KMS-11 (cell line): ENCODE measurements around the gene DLG1.

Experiments
- H2AFZ ChIP-seq: fragments of 200-600 bp; sonication (generic); 2 replicates; pipeline ENCODE4 v1.6.1; 2016; ENCODE audit warnings: antibody characterized with exemption, mixed run types, low read depth
- H3K27ac ChIP-seq: fragments of 200-600 bp; sonication (generic); 2 replicates; pipeline ENCODE4 v1.6.1; 2016; ENCODE audit warnings: mild to moderate bottlenecking, mixed run types
- H3K27me3 ChIP-seq: fragments of 200-600 bp; sonication (generic); 2 replicates; pipeline ENCODE4 v1.6.1; 2017; ENCODE audit warnings: mild to moderate bottlenecking, low read depth, mixed run types, moderate library complexity; ENCODE audit not compliant: insufficient read depth
- H3K36me3 ChIP-seq: fragments of 200-600 bp; sonication (generic); 2 replicates; pipeline ENCODE4 v1.6.1; 2017; ENCODE audit warnings: mild to moderate bottlenecking, mixed run types; ENCODE audit not compliant: insufficient read depth
- H3K4me1 ChIP-seq: fragments of 200-600 bp; sonication (generic); 2 replicates; pipeline ENCODE4 v1.6.1; 2016; ENCODE audit warnings: mild to moderate bottlenecking, low read depth, mixed run types; ENCODE audit not compliant: poor library complexity, severe bottlenecking
- H3K4me2 ChIP-seq: fragments of 200-600 bp; sonication (generic); 2 replicates; pipeline ENCODE4 v1.7.0; 2016; ENCODE audit warnings: mild to moderate bottlenecking, mixed run types
- H3K4me3 ChIP-seq: fragments of 200-600 bp; sonication (generic); IDR thresholded peaks from 2 replicates; pipeline ENCODE4 v1.6.1; 2017; ENCODE audit warnings: low read depth, low read length, mixed read lengths; ENCODE audit not compliant: insufficient read depth
- H3K79me2 ChIP-seq: fragments of 200-600 bp; sonication (generic); 2 replicates; pipeline ENCODE4 v1.6.1; 2016; ENCODE audit warnings: low read depth, mixed run types; ENCODE audit not compliant: insufficient read depth
- H3K9ac ChIP-seq: fragments of 200-600 bp; sonication (generic); 2 replicates; pipeline ENCODE4 v1.6.1; 2016; ENCODE audit warnings: mild to moderate bottlenecking, mixed run types
- H4K20me1 ChIP-seq: fragments of 200-600 bp; sonication (generic); 2 replicates; pipeline ENCODE4 v1.6.1; 2016; ENCODE audit warnings: mild to moderate bottlenecking, mixed run types; ENCODE audit not compliant: insufficient read depth
- CTCF ChIP-seq: fragments of 200-600 bp; sonication (generic); conservative IDR thresholded peaks from 2 replicates; pipeline ENCODE4 v1.6.1; 2017; ENCODE audit warnings: low read depth, mild to moderate bottlenecking, antibody characterized with exemption, low read length, moderate library complexity, mixed read lengths

Gene DLG1

DNA sequence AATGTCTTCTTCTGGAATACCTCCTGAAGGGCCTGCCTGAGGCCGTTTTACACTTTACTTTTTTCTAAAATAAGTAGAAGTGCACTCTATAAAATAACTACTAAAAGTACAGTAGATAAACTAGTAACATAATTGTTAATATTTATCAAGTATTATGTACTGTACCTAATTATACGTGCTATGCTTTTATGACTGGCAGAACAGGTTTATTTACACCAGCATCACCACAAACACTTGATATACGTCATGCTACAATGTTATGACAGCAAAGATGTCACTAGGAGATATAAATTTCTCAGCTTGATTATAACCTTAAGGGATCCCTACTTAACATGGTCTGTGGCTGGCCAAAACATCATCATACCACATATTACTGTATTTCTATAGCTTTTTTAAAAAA, 29.4 kb downstream of the DLG1 start:
- H3K4me2 ChIP-seq: no peak overlapping the region
- TF ChIP-seq CTCF: no peak

DNA sequence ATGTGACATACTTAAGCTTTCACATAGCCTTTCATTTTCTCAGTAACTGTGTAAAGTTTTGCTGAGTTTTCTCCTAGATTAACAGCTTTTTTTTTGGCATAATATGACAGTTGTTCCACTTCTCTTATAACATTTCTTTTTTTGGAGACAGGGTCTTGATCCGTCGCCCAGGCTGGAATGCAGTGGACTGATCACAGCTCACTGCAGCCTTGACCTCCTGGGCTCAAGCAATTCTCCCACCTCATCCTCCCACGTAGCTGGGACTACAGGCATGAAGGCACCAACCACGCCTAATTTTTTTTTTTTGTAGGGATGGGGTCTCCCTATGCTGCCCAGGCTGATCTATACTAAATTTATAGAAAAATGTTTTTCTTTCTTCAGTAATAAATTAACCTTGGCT, 30.1 kb downstream of the DLG1 start:
- H3K4me1 ChIP-seq: no peaks in the 10 kb centered on the region
- H3K36me3 ChIP-seq: no peaks in the 10 kb centered on the region
- no peaks in the 10 kb centered on the region for H3K27me3 ChIP-seq
- no peaks in the 10 kb centered on the region; the same call in 1 of the 2 replicates for H4K20me1 ChIP-seq
- no peak overlapping the region for H3K4me3 ChIP-seq
- no peak overlapping the region for H3K4me2 ChIP-seq
- TF ChIP-seq CTCF: no peak
- H3K27ac ChIP-seq: no peak overlapping the region
- H2AFZ ChIP-seq: no peak overlapping the region
- H3K9ac ChIP-seq: no peak overlapping the region
- H3K79me2 ChIP-seq: peaks cover 25% of the 10 kb centered on the region

More for the DNA sequence above, 29.4 kb downstream of the DLG1 start:
- no peak overlapping the region for H2AFZ ChIP-seq
- peaks cover 32% of the 10 kb centered on the region for H3K79me2 ChIP-seq
- H3K4me1 ChIP-seq: no peaks in the 10 kb centered on the region
- no peaks in the 10 kb centered on the region for H3K27me3 ChIP-seq
- H4K20me1 ChIP-seq: no peaks in the 10 kb centered on the region; the same call in 1 of the 2 replicates
- no peaks in the 10 kb centered on the region for H3K36me3 ChIP-seq
- no peak overlapping the region for H3K4me3 ChIP-seq
- no peak overlapping the region for H3K9ac ChIP-seq
- no peak overlapping the region for H3K27ac ChIP-seq

DNA sequence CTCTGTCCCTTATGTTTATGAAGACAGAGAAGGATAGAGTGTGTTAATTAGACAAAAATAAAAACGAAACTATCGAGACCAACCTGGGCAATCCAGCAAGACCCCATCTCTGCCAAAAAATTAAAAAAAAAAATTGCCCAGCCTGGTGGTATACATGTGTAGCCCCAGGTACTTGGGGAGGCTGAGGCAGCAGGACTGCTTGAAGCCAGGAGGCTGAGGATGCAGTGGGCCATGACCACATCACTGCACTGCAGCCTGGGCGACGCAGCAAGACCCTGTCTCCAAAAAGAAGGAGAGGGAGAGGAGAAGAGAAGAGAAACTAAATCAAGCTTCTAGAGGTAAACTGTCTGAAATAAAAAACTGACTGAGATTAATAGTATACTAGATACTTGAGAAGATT, 32.1 kb downstream of the DLG1 start:
- no peak overlapping the region for H3K9ac ChIP-seq
- no peak overlapping the region for H3K4me2 ChIP-seq
- H4K20me1 ChIP-seq: no peaks in the 10 kb centered on the region; the same call in 1 of the 2 replicates
- H2AFZ ChIP-seq: no peak overlapping the region
- H3K79me2 ChIP-seq: peaks cover 14% of the 10 kb centered on the region
- no peaks in the 10 kb centered on the region for H3K36me3 ChIP-seq
- H3K27me3 ChIP-seq: no peaks in the 10 kb centered on the region
- no peak for TF ChIP-seq CTCF
- no peaks in the 10 kb centered on the region for H3K4me1 ChIP-seq
- H3K27ac ChIP-seq: no peak overlapping the region
- no peak overlapping the region for H3K4me3 ChIP-seq

DNA sequence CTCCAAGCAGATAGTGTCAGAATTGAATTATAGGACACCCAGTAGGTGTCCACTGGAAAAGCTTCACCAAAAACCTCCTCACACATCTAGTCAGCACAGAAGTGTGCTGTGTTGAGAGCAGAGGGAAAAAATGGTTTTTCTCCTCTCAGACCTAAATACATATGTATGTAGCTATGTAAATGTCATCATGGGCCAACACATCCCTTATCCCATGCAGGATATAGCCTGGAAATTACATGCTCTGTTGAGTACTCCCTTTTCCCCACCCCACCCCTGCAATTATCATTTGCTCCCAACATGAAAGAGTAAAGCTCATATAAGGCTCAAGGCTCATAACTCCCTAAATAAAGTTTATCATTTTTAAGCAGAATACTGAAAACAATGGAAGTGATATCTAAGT, 35.7 kb downstream of the DLG1 start:
- Histone ChIP-seq H2AFZ (no peak overlapping the region), H3K27me3 (no peaks in the 10 kb centered on the region), H3K27ac (no peak overlapping the region), H3K4me1 (no peaks in the 10 kb centered on the region), H3K36me3 (no peaks in the 10 kb centered on the region), H4K20me1 (no peaks in the 10 kb centered on the region; the same call in 1 of the 2 replicates), H3K9ac (no peak overlapping the region), H3K4me2 (no peak overlapping the region), H3K79me2 (peaks cover 17% of the 10 kb centered on the region), H3K4me3 (no peak overlapping the region)
- TF ChIP-seq CTCF: no peak
